Stimulated activated CD4-positive, alpha-beta T cell treated with anti-CD3 and anti-CD28 coated beads, TNF-alpha, amount 100 ng/mL, for 4 hours (primary cell): Measurements from ENCODE around the gene PDGFC.
"Not testable (repeated sequence)": the region's sequence is repeated elsewhere in the genome, so short reads cannot be mapped to it uniquely, and the experiment has no call there.

Experiments used
- DNase-seq, 3 experiments: peaks; one replicate each; pipeline ENCODE4 v3.0.0-alpha.2; 2020; ENCODE audit warnings: low read depth in 3 of 3

PDGFC gene

DNA sequence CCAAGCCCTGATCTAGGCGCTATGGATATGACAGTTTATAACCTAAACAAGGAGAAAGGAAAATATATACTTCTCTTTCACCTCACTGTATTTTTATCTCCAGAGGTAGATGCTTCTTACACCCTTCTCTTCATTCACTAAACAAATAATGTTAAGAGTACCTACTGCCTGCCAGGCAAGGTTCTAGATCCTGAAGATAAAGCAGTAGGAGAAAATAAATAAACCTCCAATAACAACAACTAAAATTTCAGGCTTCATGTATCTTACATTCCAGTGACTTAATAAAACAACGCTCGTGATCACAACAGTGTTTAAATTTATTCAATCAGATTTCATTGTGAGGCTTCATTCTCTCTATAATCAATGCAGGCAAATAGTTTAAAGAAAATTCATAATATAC lies 20.7 kb downstream of the PDGFC start:
- DNase-seq, result no peak

- no peak for DNase-seq
These were observed 21.5 kb downstream of the PDGFC start for GRCh38 chr4:156950090-156950489.

DNA sequence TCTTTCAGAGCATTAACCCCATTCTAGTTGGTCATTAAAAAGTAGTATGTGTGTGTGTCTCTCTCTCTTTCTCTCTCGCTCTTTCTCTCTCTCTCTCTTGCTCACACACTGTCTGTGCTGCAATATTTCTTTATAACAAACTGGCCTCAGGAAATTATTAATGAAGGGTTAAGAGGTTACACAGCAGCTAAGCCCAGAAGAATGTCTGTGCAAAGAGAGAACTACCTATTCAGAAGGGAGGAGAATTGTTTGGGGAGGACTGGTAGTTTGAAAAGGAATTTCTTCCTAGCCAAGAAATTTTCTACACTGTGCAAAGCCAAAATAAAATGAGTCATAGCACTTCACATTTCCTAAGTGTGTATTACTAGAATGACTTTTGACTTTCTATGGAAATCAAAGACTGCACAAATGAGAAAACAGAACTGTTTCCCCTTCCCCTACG lies 22.2 kb downstream of the PDGFC start:
- no peak for DNase-seq

- DNase-seq, result no peak
These were observed 22.9 kb downstream of the PDGFC start for GRCh38 chr4:156948738-156949137.

DNA sequence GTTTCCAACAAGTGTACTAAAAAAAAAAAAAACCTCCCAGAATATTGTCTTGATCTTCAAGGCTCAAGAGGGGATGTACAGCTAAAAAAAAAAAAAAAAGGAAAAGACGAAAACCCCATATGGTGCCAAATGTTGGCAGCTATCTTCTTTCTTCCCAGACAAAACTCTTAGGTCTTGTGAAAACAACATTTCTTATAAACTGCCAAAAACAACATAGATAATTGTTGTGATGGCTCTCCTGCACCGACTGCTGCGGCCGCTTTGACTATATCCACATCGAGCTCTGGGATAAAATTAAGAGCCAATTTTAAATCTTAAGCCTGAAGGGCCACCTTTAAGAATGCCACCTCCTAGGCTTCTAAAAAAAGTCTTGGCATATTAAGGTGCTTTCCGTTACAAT lies 23.5 kb downstream of the PDGFC start:
- no peak for DNase-seq

DNA sequence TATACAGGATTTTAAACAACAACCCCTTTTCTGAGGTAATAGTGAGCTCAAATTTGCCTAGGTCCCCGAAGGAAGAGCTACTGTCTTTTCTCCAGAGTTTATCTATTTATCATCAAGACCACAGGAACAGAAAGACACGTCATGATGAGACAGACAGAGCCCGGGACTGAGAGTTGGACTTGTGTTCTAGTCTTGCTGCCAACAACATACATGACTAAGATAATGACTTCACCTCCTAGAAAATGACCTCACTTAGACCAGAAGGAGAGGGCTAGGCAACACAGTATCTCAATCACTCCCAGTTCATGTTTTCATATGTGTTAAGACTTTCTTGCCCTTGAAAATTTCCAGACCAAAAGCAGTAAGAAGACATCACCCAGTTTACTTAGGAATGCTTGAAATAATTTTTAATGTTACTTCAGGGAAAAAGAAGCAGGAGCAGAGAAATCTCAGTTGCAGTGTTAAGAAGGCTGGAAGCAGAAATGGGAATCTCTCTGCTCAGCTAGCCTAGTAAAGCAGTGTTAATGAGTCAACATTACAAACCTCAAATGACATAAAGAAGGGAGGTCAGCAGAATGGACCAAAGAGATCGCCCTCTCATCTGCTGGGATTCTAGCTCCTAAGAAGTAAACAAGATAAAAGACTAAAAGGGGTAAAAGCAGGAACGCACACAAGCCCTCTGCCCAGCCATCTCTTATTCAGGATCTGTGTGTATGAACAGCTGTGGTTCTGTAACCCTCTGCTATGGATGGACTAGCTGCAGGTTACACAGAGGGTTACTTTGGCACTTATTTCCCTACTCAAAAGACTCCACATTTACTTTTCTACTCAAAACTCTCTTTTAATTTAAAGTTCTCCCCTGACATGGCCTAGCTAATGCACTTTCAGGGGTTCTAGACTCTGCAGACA lies 24.8 kb downstream of the PDGFC start:
- no peak for DNase-seq

GRCh38 chr4:156945532-156945931 lies 26.1 kb downstream of the PDGFC start:
- DNase-seq, result no peak

- no peak for DNase-seq
These were observed 28.6 kb downstream of the PDGFC start for GRCh38 chr4:156942991-156943390.

DNA sequence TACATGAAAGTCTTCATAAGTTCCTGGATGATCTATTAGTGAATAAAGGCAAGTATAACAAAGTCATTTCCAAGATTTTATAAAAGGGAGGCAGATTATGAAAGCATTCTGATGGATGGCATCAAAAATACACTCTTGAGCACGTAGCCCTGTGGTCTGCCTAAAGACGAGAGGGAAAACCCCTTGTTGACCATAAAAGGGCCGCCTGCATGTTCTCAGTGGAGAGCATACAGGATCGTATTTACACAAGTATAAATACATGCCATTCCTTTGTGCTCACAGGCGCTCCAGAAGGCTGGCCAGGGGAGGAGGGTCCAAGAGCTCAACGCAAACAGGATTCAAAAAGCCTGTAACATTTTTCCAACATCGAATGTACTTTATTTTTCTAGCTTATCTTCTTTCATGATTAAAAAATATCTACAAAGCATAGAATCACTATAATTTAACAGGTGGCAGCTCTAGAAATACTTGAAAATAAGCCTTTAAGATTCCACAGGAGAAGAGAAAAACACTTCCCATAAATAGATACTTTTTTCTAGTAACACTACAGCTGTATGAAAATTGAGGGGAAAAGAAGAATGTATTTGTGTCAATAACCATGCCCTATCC lies 29.6 kb downstream of the PDGFC start:
- DNase-seq, result no peak

- no peak for DNase-seq
These were observed 31.8 kb downstream of the PDGFC start for GRCh38 chr4:156939801-156940200.

GRCh38 chr4:156939139-156939538 lies 32.5 kb downstream of the PDGFC start:
- no peak for DNase-seq

GRCh38 chr4:156934259-156934635 lies 37.4 kb downstream of the PDGFC start:
- no peak for DNase-seq

DNA sequence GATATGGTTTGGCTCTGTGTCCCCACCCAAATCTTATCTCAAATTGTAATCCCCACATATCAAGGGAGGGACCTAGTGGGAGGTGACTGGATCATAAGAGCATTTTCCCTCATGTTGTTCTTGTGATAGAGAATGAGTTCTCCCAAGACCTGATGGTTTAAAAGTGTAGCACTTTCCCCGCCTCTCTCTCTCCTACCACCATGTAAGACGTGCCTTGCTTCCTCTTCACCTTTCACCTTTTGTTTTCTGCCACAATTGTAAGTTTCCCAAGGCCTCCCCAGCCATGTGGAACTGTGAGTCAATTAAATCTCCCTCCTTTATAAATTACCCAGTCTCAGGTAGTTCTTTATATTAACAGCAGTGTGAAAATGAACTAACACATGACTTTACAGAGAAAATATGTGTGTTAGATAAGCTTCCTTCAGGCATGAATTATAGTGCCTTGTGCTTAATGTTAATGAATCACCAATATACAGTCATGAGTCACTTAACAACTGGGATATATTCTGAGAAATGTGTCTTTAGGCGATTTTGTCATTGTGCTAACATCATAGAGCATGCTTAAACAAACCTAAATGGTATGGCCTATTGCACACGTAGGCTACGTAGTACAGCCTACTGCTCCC lies 37.9 kb downstream of the PDGFC start:
- DNase-seq, result no peak

DNA sequence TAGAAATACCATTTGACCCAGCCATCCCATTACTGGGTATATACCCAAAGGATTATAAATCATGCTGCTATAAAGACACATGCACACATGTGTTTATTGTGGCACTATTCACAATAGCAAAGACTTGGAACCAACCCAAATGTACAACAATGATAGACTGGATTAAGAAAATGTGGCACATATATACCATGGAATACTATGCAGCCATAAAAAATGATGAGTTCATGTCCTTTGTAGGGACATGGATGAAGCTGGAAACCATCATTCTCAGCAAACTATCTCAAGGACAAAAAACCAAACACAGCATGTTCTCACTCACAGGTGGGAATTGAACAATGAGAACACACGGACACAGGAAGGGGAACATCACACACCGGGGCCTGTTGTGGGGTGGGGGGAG lies 39.2 kb downstream of the PDGFC start:
- DNase-seq, result not testable (repeated sequence)

GRCh38 chr4:156931267-156931666 lies 40.3 kb downstream of the PDGFC start:
- no peak for DNase-seq

DNA sequence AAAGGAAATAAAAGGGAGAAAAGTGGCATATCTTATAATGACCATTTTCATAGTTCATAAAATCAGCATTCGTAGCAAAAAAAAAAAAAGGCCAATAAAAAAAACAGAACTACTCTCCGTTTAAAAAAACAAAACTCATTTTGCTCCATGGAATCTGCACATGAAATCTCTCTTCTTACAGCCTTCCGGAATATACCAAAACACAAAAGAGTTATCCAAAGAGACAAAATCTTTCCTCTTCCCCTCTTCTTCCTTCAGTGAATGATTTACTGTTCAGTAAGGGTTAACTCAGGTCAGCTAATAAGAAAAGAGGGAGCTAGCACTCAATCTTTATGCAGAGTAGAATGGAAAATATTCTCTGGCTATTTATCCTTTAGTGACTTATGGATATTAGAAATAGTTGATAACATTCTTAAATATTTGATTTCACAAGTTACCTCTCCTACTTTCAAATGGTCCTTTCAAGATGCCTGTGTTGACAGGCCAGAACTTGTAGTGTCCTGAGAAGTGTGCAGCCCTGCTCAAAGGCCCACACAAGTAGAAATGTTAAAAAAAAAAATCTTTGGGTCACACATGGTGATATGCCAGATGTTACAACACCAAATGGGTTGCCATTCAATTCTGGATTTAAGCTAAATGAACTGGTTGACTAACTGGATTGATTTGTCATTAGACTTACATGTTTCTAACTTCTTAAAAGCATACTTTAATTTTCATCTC lies 42.1 kb downstream of the PDGFC start:
- no peak for DNase-seq

GRCh38 chr4:156924774-156925315 lies 46.8 kb downstream of the PDGFC start:
- no peak for DNase-seq

- DNase-seq, result no peak
These were observed 48.1 kb downstream of the PDGFC start for GRCh38 chr4:156923525-156923924.

DNA sequence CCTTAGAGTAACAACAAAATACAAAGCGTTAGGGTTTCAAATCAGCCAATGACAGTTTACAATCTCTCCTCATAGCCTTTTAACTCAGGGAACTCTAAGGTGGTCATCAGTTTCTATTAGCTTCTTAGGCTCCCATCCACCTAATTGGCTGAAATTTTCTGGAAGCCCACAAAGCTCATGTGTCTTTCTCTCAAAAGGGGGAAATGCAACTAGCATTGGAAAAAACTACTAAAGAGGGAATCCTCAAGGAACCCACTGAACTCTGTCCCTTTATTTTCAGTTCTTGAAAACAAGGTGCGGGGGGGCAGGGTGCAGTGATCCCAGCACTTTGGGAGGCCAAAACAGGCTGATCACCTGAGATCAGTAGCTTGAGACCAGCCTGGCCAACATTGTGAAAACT lies 56.4 kb downstream of the PDGFC start:
- DNase-seq, result no peak

DNA sequence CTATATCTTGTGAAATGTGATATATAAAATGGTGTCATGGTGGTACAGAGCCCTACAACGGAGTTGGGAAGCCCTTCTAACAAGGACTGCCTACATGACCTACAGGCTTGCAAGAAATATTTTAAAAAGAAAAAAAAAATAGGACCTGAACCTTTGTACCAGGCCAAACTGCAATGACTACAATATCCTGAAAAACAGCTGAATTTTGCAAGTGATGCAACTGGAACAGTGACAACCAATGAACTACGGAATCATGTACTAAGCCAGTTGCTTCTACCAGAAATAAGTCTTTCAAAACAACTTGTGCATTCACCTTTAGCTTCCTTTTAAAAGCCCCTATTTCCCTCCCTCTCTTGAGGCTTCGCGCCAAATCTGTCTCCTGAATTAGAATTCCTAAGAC lies 58.4 kb downstream of the PDGFC start:
- no peak for DNase-seq

GRCh38 chr4:156909010-156909409 lies 62.6 kb downstream of the PDGFC start:
- DNase-seq, result no peak

- no peak for DNase-seq
These were observed 65.3 kb downstream of the PDGFC start for GRCh38 chr4:156906325-156906724.
